ENCODE data around the gene TRPM2. TPM values are rescaled to one million over a fixed set of nuclear protein-coding genes. Genes with fewer than 3 reads are reported as not detected.

Gene TRPM2
- total RNA-seq, 1 donor from 2014 or later = under 0.01 TPM

- FAIRE-seq (no peak), DNase-seq (ENCODE audit: low read depth) (no peak)
- TF ChIP-seq, protein P1, sequence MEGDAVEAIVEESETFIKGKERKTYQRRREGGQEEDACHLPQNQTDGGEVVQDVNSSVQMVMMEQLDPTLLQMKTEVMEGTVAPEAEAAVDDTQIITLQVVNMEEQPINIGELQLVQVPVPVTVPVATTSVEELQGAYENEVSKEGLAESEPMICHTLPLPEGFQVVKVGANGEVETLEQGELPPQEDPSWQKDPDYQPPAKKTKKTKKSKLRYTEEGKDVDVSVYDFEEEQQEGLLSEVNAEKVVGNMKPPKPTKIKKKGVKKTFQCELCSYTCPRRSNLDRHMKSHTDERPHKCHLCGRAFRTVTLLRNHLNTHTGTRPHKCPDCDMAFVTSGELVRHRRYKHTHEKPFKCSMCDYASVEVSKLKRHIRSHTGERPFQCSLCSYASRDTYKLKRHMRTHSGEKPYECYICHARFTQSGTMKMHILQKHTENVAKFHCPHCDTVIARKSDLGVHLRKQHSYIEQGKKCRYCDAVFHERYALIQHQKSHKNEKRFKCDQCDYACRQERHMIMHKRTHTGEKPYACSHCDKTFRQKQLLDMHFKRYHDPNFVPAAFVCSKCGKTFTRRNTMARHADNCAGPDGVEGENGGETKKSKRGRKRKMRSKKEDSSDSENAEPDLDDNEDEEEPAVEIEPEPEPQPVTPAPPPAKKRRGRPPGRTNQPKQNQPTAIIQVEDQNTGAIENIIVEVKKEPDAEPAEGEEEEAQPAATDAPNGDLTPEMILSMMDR (IDR thresholded peaks at IDR 0.05; ENCODE audit: insufficient read depth, low read length, severe bottlenecking) = no peak
- H3K4me3 ChIP-seq (ENCODE audit: low read depth, low read length) = no peak overlapping the region
- H3K36me3 ChIP-seq (ENCODE audit: control insufficient read depth, insufficient read depth, low read length) = no peaks in the 10 kb centered on the region
- H3K27me3 ChIP-seq (ENCODE audit: control insufficient read depth, insufficient read depth, low read length) = no peaks in the 10 kb centered on the region
Observed at GRCh38 chr21:44450402-44450801, 97.0 kb downstream of the TRPM2 start.

DNA sequence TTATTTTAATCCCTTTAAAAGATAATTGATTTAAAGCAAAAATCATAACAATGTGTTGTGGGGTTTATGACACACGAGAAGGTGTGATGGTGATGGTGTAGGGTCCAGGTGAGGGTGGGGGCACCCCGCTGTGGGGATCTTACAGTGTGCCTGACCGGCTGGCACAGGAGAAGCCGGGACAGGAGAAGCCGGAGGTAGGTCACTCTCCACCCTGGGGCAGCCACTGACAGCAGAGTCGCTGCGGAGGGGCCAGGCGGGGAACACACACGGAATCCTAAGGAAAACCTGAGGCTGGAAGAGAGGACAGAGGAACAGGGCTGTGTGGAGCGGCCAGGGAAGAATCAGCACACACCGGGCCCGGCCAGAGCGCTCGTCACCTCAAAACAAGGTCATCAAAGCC is 97.6 kb downstream of the TRPM2 start:
- FAIRE-seq (no peak), DNase-seq (ENCODE audit: low read depth) (no peak)
- Histone ChIP-seq H3K36me3 (ENCODE audit: control insufficient read depth, insufficient read depth, low read length) (no peaks in the 10 kb centered on the region), H3K4me3 (ENCODE audit: low read depth, low read length) (no peak overlapping the region), H3K27me3 (ENCODE audit: control insufficient read depth, insufficient read depth, low read length) (no peaks in the 10 kb centered on the region)
- TF ChIP-seq, protein P1 (IDR thresholded peaks at IDR 0.05; ENCODE audit: insufficient read depth, low read length, severe bottlenecking) = no peak

DNA sequence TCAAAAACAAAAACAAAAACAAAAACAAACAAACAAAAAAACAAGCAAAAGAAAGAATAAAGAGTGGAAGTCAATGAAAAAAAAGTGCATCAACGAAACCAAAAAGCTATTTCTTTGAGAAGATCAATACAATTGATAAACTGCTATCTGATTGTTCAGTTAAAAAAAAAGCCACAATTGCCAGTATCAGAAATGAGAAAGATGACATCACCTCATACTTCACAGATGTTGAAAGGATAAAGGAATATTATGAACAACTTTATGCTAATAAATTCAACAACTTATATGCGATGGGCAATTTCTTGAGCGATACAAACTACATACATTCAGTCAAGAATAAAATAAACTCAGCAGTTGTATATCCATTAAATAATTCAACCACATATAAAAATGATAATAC is 99.7 kb downstream of the TRPM2 start:
- Histone ChIP-seq H3K36me3 (ENCODE audit: control insufficient read depth, insufficient read depth, low read length) (no peaks in the 10 kb centered on the region), H3K27me3 (ENCODE audit: control insufficient read depth, insufficient read depth, low read length) (peaks cover 2% of the 10 kb centered on the region), H3K4me3 (ENCODE audit: low read depth, low read length) (no peak overlapping the region)
- TF ChIP-seq, protein P1 (IDR thresholded peaks at IDR 0.05; ENCODE audit: insufficient read depth, low read length, severe bottlenecking) = no peak
- FAIRE-seq (no peak), DNase-seq (ENCODE audit: low read depth) (no peak)

GRCh38 chr21:44454058-44454457 is 100.6 kb downstream of the TRPM2 start:
- FAIRE-seq (no peak), DNase-seq (ENCODE audit: low read depth) (no peak)
- H3K36me3 ChIP-seq (ENCODE audit: control insufficient read depth, insufficient read depth, low read length) = no peaks in the 10 kb centered on the region
- TF ChIP-seq, protein P1 (IDR thresholded peaks at IDR 0.05; ENCODE audit: insufficient read depth, low read length, severe bottlenecking) = no peak
- H3K27me3 ChIP-seq (ENCODE audit: control insufficient read depth, insufficient read depth, low read length) = peaks cover 2% of the 10 kb centered on the region
- no peak overlapping the region for H3K4me3 ChIP-seq (ENCODE audit: low read depth, low read length)

- Histone ChIP-seq H3K36me3 (ENCODE audit: control insufficient read depth, insufficient read depth, low read length) (no peaks in the 10 kb centered on the region), H3K4me3 (ENCODE audit: low read depth, low read length) (peak within 1 kb of the TSS; percentile 37), H3K27me3 (ENCODE audit: control insufficient read depth, insufficient read depth, low read length) (peaks cover 2% of the 10 kb centered on the region)
- DNase-seq (ENCODE audit: low read depth) = peak; percentile 17
- no peak for FAIRE-seq
- TF ChIP-seq, protein P1 (IDR thresholded peaks at IDR 0.05; ENCODE audit: insufficient read depth, low read length, severe bottlenecking) = no peak
Observed at GRCh38 chr21:44454747-44455523, 101.5 kb downstream of the TRPM2 start, which contains the start of gene LRRC3. Gene LRRC3, plus strand, starts transcription at chr21:44455510. Its CDS starts 1,135 bp downstream, at chr21:44456645.

All from bronchial epithelial cell (primary cell).